ENCODE results near the gene HOXC11. TPM values are rescaled to one million over a fixed set of nuclear protein-coding genes. Genes with fewer than 3 reads are reported as not detected.
A peak's percentile ranks its signal among the peaks of the same experiment; 100 is the strongest.

HOXC11 gene
- polyA plus RNA-seq, 10 donors, result 0.08 to 9.7 (median 2.8) TPM; not detected in 4

DNA sequence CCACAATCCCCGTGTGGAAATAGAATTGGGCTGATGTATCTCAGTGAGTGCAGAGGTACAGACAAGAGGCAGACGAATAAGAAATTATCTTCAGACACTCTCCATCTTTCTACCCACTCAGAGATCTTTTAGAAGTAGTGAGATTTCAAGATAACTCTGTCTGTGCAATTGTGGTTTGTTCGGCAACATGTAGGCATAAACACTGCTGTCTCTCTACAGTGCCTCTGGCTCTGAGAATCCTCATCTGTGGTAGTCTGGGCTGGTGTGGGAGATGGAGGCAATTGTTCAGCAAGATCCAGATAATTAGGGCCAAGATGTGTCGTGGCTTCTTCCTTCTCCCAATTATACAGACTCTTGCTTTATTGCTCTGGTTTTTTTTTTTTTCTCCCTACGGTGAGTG, 31.2 kb upstream of the HOXC11 start:
- DNase-seq, result peak in 1 of 3 donors; percentile 41

DNA sequence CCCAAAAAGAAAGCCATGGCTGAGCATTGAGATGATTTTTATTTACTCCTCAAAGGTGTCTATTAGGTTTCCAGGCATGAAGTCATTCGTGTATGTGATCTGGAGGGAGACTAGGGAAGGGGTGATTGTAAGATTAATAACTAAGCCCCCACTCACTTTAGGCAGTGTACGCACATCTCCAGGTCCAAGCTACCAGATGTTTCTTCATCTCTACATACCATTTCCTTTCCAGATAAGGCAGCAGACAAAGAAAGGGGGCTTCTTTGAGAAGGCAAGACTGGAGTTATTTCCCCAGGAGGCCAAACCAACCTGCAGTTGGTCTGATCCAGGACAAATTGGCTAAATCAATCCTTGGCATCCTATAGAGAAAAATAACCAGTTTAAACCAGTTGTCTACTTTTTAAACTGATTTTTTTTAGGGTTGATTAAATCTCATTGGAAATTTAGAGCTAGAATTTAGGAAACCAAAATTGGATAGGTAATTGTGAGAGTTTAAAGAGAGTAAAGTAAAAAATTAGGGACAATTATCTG, 30.4 kb upstream of the HOXC11 start:
- DNase-seq, result peak in 1 of 3 donors; percentile 27

DNA sequence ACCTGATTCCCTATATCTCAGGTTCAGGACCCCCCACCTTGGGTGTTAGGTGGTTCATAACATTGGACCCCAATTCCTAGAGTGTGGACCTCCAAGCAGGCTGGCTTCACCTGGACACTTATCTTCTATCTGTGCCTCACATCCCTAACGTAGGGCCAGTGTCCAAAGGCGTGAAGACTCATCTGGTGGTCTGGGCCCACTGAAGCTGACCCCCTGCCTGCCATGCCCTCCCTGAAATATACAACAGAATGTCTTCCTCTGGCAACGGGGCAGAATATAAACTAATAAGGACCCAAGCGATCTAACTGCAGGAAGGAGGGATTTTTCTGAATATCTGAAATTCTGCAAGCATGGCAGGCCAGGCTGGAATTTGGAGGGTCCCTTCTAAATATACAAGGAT, 28.7 kb upstream of the HOXC11 start:
- peak in 1 of 3 donors; percentile 13 for DNase-seq

DNA sequence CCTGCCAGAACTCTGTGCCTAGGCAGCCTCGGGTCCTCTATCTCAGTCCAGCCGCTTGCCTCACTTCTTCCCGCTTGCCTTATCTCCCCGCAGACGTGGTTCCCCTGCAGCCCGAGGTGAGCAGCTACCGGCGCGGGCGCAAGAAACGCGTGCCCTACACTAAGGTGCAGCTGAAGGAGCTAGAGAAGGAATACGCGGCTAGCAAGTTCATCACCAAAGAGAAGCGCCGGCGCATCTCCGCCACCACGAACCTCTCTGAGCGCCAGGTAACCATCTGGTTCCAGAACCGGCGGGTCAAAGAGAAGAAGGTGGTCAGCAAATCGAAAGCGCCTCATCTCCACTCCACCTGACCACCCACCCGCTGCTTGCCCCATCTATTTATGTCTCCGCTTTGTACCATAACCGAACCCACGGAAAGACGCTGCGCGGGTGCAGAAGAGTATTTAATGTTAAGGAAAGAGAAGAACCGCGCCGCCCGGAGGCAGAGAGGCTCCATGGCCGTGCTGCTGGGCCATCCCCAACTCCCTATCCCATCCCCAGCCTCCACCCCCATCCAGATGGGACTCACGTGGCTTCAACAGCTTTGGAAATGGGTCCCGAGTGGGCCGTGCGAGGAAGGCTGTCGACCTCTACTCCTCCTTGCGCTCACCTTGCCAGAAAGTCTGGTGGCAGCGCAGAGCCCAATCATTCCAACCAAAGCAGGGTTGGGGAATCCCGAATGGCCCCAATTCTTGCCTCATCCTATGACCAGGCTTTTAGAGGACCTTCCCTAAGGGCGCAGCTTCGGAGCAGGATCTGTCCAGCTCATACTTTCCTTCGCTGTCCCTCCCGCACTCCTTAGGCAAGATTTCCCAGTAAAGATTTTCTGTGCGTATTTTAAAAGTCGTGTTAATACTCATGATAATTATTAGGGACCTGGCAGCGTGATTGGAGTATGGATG, 27.7 kb upstream of the HOXC11 start:
- peak in 1 of 3 donors; percentile 54 for DNase-seq

DNA sequence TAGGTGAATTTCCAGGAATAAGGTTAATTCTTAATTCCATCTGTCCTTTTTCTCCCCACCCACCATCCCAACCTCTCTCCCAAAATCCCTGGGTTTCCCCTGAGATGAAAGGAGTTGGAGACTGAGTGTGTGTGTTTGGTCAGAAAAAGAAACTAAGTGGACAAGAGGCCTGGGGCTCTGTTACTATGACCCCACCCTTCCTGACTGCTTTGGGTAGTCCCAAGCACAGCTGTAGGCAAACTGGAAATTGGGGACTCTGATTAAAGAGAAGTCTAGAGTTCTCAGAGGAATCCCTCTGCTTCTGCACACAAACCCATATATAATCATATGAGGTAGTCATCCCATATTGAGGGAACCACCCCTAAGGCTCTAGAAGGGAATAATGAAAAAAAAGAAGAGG, 25.2 kb upstream of the HOXC11 start:
- no peak for DNase-seq

DNA sequence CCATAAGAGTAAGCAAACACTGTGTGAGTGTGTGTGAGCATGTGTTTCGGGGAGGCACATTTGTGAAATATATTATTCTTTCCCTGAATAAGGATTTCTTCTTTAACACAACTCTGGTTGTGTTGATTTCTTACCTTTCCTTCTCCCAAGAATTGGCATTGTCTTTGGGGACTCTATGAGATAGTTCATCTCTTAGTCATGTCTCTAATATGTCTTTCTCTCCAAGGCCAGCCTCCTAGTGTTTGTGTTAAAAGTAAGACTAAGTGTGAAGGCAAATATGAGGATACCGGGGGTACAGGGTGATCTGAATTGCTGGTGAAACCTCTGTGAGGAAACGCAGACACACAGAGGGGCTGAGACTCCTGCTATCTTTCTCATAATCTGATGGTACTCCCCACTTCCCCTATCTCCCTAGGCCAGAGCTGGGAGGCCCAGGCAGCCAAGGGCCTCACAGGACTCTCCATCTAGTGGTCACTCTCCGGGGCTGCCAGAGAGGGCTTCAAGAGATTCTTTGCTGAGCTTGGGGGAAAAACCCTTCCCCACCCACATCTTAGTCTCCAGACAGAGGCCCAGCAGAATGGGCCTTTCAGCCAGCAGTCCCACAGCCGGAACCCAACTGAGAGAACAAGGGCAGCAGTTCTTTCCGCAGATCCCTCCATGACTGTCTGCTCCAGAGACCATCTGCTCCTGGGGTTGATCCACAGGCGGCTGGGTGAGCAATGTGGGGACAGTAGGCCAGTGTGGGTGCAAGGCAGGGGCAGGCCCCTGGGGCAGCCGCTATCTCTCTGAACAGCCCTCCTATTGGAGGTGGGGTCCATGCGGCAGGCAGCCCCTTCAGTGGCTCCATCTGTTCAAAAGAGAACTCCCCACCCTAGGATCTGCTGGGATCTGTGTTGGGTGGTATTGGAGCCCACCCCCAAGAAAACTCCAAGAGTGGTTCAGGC, 24.0 kb upstream of the HOXC11 start:
- DNase-seq, result no peak

DNA sequence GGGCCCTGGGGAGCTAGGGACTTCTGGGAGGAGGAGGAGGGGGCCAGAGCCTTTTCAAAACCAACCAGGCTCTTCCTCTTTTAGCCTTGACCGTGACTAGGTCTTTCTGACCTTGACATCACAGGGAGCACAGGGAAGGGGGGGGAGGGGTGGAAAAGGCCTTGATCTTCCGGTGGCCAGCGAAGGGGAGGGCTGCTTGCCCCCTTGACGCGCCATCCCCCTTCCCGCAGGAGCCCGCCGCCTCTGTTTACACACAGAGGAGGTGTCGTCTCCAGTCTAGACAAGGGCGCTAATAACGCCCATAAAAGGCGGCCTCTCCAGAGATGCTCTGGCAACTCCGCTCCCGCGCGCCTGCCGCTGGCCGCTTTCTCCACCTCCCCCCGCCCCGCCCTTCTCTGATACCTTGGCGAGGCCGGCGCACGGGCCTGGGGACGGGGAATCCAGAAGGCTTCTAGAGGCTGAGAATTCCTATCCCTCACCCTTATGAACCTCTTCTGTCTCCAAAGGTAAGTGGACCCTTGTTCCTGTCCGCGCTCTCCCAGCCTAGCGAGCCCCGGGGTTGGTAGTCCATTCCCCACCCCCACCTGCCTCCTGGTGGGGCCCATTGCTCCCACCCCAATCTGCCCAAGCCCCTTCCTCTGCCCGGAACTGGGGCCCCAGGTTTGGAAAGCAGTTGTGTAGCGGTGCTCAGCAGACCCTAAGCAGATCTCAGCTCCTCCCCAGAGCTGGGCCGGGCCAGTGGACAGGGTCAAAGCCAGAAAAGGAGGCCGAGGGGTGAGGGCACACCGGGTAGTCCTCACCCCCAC, 23.1 kb upstream of the HOXC11 start:
- no peak for DNase-seq

DNA sequence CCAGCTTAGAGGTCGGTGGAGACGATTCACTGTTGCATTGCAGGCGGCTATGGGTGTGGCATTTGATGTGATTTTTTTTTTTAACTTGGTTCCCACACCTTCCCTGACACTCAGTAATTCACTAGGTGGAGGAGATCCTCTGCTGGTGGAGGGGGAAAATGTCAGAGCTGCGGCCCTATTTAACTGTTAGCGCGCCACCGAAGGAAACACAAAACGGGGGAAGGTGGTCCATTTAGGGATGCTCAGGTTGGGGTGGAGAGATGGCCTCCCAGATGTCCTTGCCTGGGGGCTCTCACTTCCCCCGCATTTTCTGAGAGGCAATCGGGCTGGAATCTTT, 22.5 kb upstream of the HOXC11 start:
- DNase-seq, result no peak

DNA sequence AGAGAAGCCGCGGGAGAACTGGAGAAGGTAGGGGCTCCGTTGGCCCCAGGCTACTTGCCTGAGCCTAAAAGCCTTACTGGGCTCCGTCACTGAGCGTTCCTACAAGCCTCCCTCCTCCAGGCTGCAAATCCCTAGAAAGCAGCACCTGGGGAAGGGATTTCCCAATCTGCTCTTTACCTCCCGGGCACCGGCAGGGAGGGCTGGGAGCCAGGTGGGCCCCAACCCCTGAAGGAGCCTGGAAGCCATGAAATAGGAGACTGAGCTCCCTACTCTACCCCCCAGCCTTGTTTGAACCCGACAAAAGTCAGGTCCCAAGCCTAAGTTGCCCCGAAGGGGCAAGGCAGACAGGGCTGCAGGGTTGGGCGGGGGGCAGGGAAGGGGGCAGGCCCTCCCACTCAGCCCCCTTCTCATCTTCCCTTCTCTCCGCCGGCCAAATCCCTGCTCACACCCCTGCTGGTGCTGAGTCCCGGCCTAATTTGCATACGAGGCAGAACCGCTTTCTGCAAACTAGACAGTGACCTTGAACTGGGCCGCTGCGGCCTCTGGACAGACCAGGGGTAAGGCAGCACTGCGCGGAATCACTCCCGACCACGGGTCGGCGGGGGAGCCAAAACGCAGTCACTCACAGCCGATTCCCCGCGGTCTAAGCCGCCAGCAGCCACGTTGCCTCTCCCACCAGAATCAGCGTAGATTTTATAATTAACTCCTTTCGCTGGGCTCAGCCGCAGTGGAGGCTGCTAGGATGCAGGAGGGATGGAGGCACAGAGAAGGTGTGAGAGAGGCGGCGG, 21.9 kb upstream of the HOXC11 start:
- no peak for DNase-seq

DNA sequence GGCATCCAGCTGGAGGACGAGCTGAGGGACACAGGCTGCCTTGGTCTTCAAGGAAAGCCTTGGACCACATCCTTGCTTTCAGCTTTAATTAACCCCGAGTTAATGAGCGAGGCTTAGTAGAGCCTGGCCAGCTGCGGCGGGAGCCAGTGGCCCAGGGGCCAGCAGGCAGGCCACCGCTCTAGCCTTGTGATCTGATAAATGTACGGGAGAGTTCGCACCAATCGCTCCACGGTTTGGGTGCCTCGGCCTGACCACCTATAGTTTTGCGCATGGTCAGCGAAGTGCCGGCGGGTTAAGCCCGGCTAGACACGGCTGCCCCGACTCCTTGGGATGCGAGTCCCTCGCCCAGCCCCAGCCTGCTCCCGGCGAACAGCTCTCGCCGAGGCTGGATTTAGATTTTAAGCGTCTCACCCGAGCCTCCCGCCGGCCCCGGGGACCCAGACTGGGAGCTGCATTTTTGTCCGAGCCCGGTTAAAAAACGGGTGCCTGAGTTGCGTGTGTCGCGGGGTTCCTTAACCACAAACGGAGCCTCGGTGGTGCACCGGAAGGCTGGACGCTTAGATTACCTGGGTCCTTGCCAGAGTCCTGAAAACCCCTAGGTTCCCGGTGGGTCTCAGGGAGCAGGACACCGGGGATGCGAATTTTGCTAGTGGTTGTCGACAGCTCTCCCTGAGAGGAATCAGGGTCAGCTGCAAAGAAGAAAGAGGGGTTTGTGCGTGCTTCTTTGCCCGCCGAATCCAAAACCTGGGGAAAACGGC, 21.2 kb upstream of the HOXC11 start:
- no peak for DNase-seq

DNA sequence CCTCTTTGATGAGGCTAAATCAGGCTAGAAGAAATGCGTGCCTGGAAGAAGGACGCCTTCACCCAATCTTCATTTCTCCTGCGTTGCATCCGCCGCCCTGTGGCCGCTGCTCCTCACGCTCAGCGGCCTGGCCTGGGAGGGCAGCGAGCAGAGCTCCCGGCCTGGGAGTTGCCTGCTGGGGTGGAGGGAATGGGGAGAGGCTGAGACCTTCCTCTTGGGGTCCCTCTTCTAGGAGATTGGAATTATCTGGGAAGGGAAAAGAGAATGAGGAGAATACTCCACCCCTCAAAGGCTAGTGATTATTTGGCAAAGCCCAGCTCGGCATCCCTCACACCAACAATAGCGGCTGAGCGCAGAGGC, 20.6 kb upstream of the HOXC11 start:
- no peak for DNase-seq

DNA sequence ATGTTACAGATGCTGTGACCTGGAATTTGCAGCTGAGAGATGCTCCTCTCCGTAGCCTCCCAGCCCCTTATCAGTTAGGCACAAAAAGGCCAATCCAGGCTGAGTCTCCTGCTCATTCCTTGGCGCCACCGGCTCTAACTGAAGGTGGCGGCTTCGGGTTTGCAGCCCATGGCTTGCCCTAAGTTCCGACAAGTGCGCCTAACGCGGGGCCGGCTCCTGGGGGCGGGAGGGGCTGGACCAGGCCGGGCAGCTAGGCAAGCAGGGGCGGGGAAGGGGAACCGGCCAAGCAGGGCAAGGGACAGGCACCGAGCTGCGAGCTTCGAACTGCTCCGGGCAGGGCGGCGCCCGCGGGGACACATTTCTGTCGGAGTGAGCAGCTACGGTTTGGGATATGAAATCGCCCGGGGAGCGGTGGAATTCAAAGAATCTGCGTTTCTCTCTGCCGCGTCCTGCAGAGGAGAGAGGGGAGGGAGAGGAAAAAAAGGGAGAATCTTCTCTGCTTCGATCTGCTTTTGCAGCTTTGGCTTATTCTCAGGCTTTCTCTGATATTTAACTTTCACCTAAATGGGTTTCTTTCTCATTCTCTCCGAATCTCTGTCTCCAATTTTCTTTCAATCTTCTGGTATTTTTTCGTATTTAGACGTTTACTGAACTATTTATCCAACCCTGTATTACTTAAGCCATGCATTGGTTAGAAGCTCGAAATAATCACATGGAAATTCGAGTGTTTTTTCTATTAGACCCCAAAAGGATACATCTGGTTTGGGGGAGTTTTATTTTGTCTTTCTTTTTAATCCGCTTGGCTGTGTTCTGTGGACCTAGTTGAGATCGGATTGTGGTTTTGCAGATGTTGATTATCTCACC, 19.8 kb upstream of the HOXC11 start:
- no peak for DNase-seq

DNA sequence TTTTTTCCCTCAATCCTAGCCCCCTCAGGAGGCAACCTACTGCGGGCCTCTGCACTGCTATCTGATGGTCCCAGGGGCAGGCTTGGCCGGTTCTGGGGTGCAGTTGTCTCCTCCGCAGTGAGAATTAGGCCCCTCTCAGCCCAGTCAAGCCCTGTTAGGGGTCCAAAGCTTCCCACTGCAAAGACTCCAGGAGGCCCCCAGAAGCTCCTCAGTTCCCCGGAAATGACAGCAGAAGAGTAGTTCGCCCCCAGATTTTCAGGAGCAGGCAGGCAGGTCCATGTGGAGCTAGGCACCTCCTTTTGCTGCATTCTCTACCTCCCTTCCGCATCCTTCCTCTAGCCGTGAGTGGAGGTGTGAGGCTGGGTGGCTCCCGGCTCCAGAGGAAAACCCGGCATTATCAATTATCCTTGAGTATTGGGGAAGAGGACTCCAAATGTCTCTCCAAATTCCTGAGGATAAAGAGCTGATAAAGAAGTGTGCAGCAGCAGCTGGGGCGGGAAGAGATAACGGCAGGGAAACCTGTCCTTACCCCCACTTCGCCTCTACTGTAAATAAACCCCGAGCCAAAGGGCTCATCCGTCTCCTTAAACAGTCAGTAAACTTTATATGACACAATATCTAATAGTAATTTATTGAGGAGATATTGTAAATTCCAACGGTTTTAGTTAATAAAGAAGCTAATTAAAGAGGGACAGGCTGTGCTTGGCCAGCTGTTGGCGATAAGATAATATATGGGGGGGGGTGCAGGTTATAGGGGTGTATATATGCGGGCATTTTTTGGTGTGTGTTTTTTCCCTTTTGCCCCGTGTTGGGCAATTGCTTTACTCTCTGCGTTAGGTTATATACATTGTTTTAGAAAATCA, 18.9 kb upstream of the HOXC11 start:
- no peak for DNase-seq

DNA sequence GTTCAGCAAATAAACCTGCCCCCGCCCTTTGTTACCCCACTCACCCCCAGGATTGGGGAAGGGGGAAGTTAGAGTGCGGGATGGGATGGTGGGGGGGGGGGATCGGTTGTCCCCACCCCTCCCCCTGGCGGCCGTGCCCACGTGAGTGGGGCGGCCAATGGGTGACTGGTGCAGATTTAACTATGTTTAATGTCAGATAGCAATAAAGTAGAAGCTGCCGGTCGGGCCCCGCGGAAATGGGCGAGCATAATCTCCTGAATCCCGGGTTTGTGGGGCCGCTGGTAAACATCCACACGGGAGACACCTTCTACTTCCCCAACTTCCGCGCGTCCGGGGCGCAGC, 18.3 kb upstream of the HOXC11 start, which contains the start of gene HOXC12:
TSS of gene HOXC12 (plus strand) at position 210 of the 342 bp plus-strand sequence. CDS start at position 237, 27 bp downstream.
- no peak for DNase-seq

DNA sequence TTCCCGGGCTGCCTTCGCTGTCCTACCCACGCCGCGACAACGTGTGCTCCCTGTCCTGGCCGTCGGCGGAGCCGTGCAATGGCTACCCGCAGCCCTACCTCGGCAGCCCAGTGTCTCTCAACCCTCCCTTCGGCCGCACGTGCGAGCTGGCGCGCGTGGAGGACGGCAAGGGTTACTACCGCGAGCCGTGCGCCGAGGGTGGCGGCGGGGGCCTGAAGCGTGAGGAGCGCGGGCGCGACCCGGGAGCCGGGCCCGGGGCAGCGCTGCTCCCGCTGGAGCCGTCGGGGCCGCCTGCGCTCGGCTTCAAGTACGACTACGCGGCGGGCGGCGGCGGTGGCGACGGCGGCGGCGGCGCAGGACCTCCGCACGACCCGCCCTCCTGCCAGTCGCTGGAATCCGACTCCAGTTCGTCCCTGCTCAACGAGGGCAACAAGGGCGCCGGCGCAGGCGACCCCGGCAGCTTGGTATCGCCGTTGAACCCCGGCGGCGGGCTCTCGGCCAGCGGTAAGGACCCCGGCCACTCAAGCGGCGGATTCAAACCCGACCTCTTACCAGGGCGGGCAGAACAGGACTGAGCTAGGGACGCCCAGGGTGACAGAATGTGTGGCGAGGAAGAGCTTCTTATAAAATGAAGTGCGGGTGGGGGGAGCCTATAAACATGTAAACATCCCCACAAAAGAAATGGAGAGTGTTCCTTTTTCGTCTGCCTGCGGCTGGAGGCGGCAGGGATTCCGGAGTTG, 17.7 kb upstream of the HOXC11 start:
- DNase-seq, result peak in 1 of 3 donors; percentile 75

DNA sequence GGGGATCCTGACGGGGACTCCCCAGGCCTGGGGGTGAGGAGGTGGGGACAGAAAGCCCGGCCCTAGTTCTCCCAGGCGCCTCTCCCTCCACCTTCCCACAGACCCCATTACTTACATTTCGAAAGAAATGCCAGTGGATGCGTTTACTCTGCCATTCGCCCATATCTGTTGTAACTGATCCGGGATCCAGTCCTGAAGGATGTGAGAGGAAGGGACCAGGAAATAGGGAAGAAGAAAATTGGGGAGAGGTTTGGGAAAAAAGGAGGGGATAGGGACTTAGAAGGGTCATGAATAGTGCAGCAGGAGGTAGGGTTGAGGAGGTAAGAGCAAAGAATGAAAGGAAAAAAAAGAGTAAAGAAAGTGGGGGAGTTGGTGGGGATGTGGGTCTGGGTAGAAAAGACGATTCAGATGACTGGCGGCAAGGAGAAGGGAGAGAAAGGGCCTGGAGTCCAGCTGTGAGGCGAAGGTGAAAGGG, 17.1 kb upstream of the HOXC11 start:
- DNase-seq, result no peak
